Type B pancreatic cell (in vitro differentiated cells): ENCODE results near the gene HNRNPCL2. TPM values are rescaled to one million over a fixed set of nuclear protein-coding genes. Genes with fewer than 3 reads are reported as not detected.
"Not testable (repeated sequence)": the region's sequence is repeated elsewhere in the genome, so short reads cannot be mapped to it uniquely, and the experiment has no call there.

Source experiments
- DNase-seq: peaks from one replicate; pipeline ENCODE4 v3.0.0; 2021; ENCODE audit warnings: mixed read lengths; ENCODE audit not compliant: unreplicated experiment; ENCODE audit errors: extremely low spot score
- H3K27ac Mint-ChIP-seq: 2 replicates; pipeline ENCODE4 v1.8.0; 2021; ENCODE audit warnings: mild to moderate bottlenecking, mixed read lengths
- H3K27me3 Mint-ChIP-seq: 2 replicates; pipeline ENCODE4 v1.8.0; 2021; ENCODE audit warnings: mixed read lengths
- H3K36me3 Mint-ChIP-seq: 2 replicates; pipeline ENCODE4 v1.8.0; 2021; ENCODE audit warnings: mixed read lengths
- H3K4me1 Mint-ChIP-seq: one replicate; pipeline ENCODE4 v1.8.0; 2021; ENCODE audit warnings: mixed read lengths; ENCODE audit not compliant: unreplicated experiment
- H3K4me3 Mint-ChIP-seq: 2 replicates; pipeline ENCODE4 v1.8.0; 2021; ENCODE audit warnings: mild to moderate bottlenecking, mixed read lengths
- H3K9me3 Mint-ChIP-seq: 2 replicates; pipeline ENCODE4 v1.8.0; 2021; ENCODE audit warnings: mixed read lengths
- long read RNA-seq: library from polyadenylated mRNA; unstranded; transcript quantifications from one replicate; pipeline ENCODE4 v2.0.0, GENCODE V29; 2020
- total RNA-seq: library from RNA; stranded (reverse); gene quantifications from 2 replicates; pipeline ENCODE4 v1.2.1, GENCODE V29; 2021; ENCODE audit warnings: low replicate concordance

HNRNPCL2 gene
- total RNA-seq: not detected in 2 replicates
- long read RNA-seq: 0 reads

DNA sequence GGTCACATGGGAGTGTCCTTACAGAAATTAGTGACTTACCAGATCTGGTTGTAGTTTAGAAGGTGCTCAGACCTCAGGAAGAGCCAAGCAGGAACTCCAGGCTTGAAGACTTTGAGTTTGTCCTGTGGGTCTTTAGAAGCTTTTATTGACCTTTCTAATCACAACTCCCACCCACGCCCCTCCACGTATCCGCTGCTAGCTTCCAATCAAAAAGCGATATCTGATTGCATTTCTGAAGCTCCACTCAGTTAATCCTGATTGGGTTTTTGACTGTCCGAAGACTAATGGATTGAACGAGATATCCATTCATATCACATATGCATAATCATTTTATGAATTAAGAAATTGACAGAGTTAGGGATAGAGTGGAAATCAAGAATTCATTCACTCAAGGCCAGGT is at the start of gene HNRNPCL2:
Gene HNRNPCL2, minus strand, starts transcription at position 101 of the 400 bp plus-strand sequence. CDS start 454 bp downstream, outside the sequence.
- not testable (repeated sequence) for H3K4me3 Mint-ChIP-seq, H3K27me3 Mint-ChIP-seq, H3K4me1 Mint-ChIP-seq, DNase-seq, H3K9me3 Mint-ChIP-seq, H3K27ac Mint-ChIP-seq, H3K36me3 Mint-ChIP-seq

DNA sequence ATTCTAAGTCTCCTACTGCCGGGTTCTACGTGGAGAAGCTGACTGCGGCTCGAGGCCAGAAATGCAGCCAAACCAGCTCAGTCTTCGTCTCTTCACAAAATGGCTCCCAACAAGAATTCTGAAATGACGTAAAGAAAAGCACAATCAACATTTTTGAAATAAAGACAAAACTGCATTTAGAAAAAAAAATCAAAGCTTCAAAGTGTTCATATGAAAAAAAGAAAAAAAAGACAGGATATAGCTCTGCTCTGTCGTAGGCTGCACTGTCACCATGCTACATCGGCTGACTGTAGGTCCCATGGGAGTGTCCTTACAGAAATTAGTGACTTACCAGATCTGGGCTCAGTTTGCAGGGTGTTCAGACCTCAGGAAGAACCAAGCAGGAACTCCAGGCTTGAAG is 48.9 kb upstream of the HNRNPCL2 start, which contains the start of gene HNRNPCL4:
Gene HNRNPCL4, minus strand, starts transcription at position 101 of the 400 bp plus-strand sequence. CDS start 164 bp downstream, outside the sequence.
- not testable (repeated sequence) for H3K9me3 Mint-ChIP-seq, H3K4me3 Mint-ChIP-seq, H3K4me1 Mint-ChIP-seq, H3K36me3 Mint-ChIP-seq, DNase-seq, H3K27me3 Mint-ChIP-seq, H3K27ac Mint-ChIP-seq

DNA sequence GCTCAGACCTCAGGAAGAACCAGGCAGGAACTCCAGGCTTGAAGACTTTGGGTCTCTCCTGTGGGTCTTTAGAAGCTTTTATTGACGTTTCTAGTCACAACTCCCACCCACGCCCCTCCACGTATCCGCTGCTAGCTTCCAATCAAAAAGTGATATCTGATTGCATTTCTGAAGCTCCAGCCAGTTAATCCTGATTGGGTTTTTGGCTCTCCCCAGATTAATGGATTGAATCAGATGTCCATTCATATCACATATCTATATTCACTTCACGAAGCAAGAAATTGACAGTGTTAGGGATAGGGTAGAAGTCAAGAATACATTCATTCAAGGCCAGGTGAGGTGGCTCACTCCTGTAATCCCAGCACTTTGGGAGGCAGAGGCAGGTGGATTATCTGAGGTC is 39.3 kb upstream of the HNRNPCL2 start, which contains the start of gene PRAMEF26:
Gene PRAMEF26, minus strand, starts transcription at position 101 of the 400 bp plus-strand sequence. CDS start 2,914 bp downstream, outside the sequence.
- DNase-seq, H3K4me3 Mint-ChIP-seq, H3K27me3 Mint-ChIP-seq, H3K27ac Mint-ChIP-seq, H3K4me1 Mint-ChIP-seq, H3K36me3 Mint-ChIP-seq, H3K9me3 Mint-ChIP-seq: not testable (repeated sequence)

DNA sequence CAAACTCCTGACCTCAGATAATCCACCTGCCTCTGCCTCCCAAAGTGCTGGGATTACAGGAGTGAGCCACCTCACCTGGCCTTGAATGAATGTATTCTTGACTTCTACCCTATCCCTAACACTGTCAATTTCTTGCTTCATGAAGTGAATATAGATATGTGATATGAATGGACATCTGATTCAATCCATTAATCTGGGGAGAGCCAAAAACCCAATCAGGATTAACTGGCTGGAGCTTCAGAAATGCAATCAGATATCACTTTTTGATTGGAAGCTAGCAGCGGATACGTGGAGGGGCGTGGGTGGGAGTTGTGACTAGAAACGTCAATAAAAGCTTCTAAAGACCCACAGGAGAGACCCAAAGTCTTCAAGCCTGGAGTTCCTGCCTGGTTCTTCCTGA is 46.2 kb downstream of the HNRNPCL2 start, which contains the start of gene PRAMEF25:
Gene PRAMEF25, plus strand, starts transcription at position 301 of the 400 bp plus-strand sequence. CDS start 2,920 bp downstream, outside the sequence.
- H3K36me3 Mint-ChIP-seq, H3K27me3 Mint-ChIP-seq, DNase-seq, H3K9me3 Mint-ChIP-seq, H3K4me3 Mint-ChIP-seq, H3K4me1 Mint-ChIP-seq, H3K27ac Mint-ChIP-seq: not testable (repeated sequence)

Other genes starting within 250 kb of the HNRNPCL2 start
- not detected in 2 replicates for gene PRAMEF4, start 230.7 kb downstream of the HNRNPCL2 start, total RNA-seq
- gene PRAMEF10, start 218.6 kb downstream of the HNRNPCL2 start, total RNA-seq: not detected in 2 replicates
- not detected in 2 replicates for gene PRAMEF7, start 200.2 kb downstream of the HNRNPCL2 start, total RNA-seq
- not detected in 2 replicates for gene PRAMEF6, start 169.3 kb downstream of the HNRNPCL2 start, total RNA-seq
- not detected in 2 replicates for gene PRAMEF27, start 60.3 kb downstream of the HNRNPCL2 start, total RNA-seq
- not detected in 2 replicates for gene HNRNPCL3, start 56.1 kb downstream of the HNRNPCL2 start, total RNA-seq
- gene PRAMEF25, start 46.1 kb downstream of the HNRNPCL2 start, total RNA-seq: not detected in 2 replicates
- not detected in 2 replicates for gene PRAMEF26, start 39.2 kb upstream of the HNRNPCL2 start, total RNA-seq
- gene HNRNPCL4, start 48.8 kb upstream of the HNRNPCL2 start, total RNA-seq: not detected in 2 replicates
- not detected in 2 replicates for gene PRAMEF9, start 55.0 kb upstream of the HNRNPCL2 start, total RNA-seq
- gene PRAMEF13, start 84.6 kb upstream of the HNRNPCL2 start, total RNA-seq: not detected in 2 replicates
- not detected in 2 replicates for gene PRAMEF18, start 109.3 kb upstream of the HNRNPCL2 start, total RNA-seq
- not detected in 2 replicates for gene PRAMEF5, start 137.3 kb upstream of the HNRNPCL2 start, total RNA-seq
- gene PRAMEF8, start 168.3 kb upstream of the HNRNPCL2 start, total RNA-seq: not detected in 2 replicates
- not detected in 2 replicates for gene PRAMEF33, start 186.7 kb upstream of the HNRNPCL2 start, total RNA-seq
- not detected in 2 replicates for gene PRAMEF15, start 198.7 kb upstream of the HNRNPCL2 start, total RNA-seq
- not detected in 2 replicates for gene PRAMEF14, start 230.3 kb upstream of the HNRNPCL2 start, total RNA-seq